Endothelial cell of umbilical vein (primary cell): ENCODE results near the gene LCN2.

Source experiments
- CTCF ChIP-seq, 2 donors: IDR thresholded peaks; 1 replicate in 1 of 2; 2 replicates in 1 of 2; pipeline ENCODE4 v1.5.1; 2011; ENCODE audit warnings: low read length in 2 of 2, mild to moderate bottlenecking in 2 of 2, moderate library complexity in 2 of 2, control low read depth in 1 of 2, inconsistent platforms in 1 of 2, low read depth in 1 of 2; ENCODE audit not compliant: insufficient read depth in 1 of 2; ENCODE audit errors: extremely low read depth in 1 of 2
- EZH2 ChIP-seq: IDR thresholded peaks from 2 replicates; pipeline ENCODE4 v1.6.1; 2012; ENCODE audit warnings: borderline replicate concordance, low read depth, mild to moderate bottlenecking, moderate library complexity, low read length, inconsistent platforms; ENCODE audit not compliant: severe bottlenecking
- GATA2 ChIP-seq: IDR thresholded peaks from 2 replicates; pipeline ENCODE4 v1.7.0; 2011; ENCODE audit warnings: low read depth, mild to moderate bottlenecking, moderate library complexity, mixed read lengths, low read length; ENCODE audit not compliant: insufficient read length, insufficient read depth
- JUN ChIP-seq: IDR thresholded peaks from 2 replicates; pipeline ENCODE4 v1.6.1; 2011; ENCODE audit warnings: borderline replicate concordance, low read depth; ENCODE audit not compliant: insufficient read length, insufficient read depth
- POLR2A ChIP-seq: IDR thresholded peaks from 2 replicates; pipeline ENCODE4 v1.6.1; 2012; ENCODE audit warnings: low read depth, mild to moderate bottlenecking, control low read depth, low read length
- POLR2AphosphoS5 ChIP-seq: IDR thresholded peaks from 2 replicates; pipeline ENCODE4 v1.6.1; 2012; ENCODE audit warnings: low read depth, mild to moderate bottlenecking, control low read depth, low read length, moderate library complexity; ENCODE audit not compliant: insufficient read depth

GRCh38 chr9:128103589-128103962 is 45.7 kb upstream of the LCN2 start:
- TF ChIP-seq CTCF (IDR thresholded peaks at IDR 0.05; ENCODE audit: extremely low read depth in 1 of 2, insufficient read depth in 1 of 2, low read depth in 1 of 2, low read length in 2 of 2) (peak in 1 of 2 donors; percentile 18), GATA2 (no peak), POLR2AphosphoS5 (no peak), POLR2A (no peak), JUN (no peak), EZH2 (no peak)
